ENCODE measurements around the gene SETD4.

DNA sequence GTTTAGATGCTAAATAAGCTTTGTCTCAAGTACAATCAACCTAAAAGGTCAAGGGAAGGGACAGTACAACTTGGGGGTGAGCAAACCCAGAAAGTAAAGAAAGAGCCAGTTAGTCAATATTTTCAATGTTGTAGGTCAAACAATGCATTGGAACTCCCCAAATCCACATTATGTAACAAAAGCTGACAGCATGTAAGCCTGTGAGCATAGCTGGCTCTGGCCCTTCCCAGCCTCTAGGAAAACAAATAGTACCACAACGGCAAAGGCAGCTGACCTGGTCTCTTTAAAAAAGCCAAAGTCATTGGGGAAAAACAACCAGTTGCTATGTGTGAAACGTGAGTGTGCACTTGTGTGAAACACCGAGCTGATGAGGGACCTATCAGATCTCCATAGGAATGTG, 12.9 kb upstream of the SETD4 start:
- TF ChIP-seq, protein P1, sequence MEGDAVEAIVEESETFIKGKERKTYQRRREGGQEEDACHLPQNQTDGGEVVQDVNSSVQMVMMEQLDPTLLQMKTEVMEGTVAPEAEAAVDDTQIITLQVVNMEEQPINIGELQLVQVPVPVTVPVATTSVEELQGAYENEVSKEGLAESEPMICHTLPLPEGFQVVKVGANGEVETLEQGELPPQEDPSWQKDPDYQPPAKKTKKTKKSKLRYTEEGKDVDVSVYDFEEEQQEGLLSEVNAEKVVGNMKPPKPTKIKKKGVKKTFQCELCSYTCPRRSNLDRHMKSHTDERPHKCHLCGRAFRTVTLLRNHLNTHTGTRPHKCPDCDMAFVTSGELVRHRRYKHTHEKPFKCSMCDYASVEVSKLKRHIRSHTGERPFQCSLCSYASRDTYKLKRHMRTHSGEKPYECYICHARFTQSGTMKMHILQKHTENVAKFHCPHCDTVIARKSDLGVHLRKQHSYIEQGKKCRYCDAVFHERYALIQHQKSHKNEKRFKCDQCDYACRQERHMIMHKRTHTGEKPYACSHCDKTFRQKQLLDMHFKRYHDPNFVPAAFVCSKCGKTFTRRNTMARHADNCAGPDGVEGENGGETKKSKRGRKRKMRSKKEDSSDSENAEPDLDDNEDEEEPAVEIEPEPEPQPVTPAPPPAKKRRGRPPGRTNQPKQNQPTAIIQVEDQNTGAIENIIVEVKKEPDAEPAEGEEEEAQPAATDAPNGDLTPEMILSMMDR (IDR thresholded peaks at IDR 0.05): no peak
- no peak for TF ChIP-seq POLR2A (IDR thresholded peaks at IDR 0.05)
- TF ChIP-seq EP300 (IDR thresholded peaks at IDR 0.05): no peak

All from tibial nerve (tissue), 4 donors.